Measurements from ENCODE around the gene FAM234A.

The FAM234A gene

DNA sequence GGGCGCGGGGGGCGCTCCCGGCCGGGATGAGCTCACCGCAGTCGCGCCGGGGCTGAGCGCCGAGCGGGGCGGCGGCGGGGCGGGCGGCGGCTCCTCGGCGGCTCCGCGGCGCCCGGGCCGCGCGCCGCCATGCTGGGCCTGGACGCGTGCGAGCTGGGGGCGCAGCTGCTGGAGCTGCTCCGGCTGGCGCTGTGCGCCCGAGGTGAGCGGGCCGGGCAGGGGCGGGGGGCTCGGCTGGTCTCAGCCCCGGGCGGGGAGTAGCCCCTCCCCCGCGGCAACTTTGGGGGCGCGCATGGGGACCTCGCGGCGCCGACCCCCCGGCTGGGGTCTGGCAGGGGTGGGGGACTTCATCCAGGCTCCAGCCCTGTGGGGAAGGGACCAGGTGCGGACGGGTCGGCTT lies 45.9 kb downstream of the FAM234A start, which contains the start of gene ARHGDIG:
Gene ARHGDIG (plus strand): TSS at position 40 of the 400 bp plus-strand sequence. CDS start 90 bp downstream, at position 130.
- DNase-seq (ENCODE audit: low read depth in 2 of 2, low spot score in 1 of 2), result no peak

DNA sequence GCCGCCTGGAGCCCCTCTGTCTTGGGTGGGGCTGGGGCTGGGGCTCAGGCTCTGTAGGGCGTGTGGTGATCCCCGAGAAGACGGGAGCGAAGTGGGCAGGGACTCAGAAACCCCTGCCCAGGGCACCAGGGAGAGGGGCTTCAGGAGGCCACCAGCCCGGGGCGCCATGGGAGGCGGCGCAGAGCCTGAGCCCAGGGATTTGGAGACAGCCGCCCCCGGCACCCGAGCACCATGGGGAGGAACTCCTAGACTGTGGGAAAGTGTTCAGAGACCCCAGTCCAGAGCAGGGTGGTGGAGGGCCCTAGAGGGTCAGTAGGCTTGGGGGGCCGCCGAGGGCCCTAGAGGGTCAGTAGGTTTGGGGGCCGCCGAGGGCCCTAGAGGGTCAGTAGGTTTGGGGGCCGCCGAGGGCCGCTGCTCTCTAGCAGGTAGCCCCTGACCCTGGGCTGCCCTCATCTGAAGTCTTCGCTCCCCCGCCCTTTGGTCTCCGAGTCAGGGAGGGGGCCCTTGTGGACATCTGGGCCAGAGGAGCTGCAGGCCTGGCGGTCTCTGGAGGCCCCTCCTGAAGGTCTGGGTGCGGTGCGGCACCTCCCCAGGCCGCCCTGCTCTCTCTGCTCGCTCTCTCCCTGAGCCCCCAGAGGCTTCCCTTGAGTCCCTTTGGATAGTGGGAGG lies 46.5 kb downstream of the FAM234A start:
- no peak for DNase-seq (ENCODE audit: low read depth in 2 of 2, low spot score in 1 of 2)

DNA sequence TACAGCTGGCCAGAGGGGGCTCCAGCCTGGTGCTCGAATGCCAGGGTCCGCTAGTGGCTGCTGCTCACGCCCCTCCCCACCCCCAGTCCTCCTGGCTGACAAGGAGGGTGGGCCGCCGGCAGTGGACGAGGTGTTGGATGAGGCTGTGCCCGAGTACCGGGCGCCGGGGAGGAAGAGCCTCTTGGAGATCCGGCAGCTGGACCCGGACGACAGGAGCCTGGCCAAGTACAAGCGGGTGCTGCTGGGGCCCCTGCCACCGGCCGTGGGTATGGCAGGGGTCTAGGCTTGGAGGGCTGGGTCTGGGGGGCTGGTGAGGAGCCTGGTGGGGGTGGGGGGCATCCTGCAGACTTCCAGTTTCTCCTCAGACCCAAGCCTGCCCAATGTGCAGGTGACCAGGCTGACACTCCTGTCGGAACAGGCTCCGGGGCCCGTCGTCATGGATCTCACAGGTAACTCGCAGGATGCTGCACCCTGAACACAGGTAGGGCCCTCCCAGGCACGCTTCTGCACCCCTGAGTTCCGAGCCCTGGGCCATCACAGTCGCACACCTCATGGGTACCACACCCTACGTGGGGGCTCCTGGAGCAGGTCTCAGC lies 47.1 kb downstream of the FAM234A start:
- no peak for DNase-seq (ENCODE audit: low read depth in 2 of 2, low spot score in 1 of 2)

DNA sequence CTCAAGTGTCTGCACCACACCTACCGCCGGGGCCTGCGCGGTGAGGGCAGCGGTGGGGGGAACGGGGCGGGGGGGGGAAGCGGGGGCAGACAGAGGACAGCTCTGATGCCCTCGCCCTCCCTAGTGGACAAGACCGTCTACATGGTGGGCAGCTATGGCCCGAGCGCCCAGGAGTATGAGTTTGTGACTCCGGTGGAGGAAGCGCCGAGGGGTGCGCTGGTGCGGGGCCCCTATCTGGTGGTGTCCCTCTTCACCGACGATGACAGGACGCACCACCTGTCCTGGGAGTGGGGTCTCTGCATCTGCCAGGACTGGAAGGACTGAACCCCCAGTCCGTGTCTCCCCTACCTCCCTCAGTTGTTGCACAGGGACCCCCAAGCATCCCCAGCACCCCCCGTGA lies 47.9 kb downstream of the FAM234A start:
- no peak for DNase-seq (ENCODE audit: low read depth in 2 of 2, low spot score in 1 of 2)

DNA sequence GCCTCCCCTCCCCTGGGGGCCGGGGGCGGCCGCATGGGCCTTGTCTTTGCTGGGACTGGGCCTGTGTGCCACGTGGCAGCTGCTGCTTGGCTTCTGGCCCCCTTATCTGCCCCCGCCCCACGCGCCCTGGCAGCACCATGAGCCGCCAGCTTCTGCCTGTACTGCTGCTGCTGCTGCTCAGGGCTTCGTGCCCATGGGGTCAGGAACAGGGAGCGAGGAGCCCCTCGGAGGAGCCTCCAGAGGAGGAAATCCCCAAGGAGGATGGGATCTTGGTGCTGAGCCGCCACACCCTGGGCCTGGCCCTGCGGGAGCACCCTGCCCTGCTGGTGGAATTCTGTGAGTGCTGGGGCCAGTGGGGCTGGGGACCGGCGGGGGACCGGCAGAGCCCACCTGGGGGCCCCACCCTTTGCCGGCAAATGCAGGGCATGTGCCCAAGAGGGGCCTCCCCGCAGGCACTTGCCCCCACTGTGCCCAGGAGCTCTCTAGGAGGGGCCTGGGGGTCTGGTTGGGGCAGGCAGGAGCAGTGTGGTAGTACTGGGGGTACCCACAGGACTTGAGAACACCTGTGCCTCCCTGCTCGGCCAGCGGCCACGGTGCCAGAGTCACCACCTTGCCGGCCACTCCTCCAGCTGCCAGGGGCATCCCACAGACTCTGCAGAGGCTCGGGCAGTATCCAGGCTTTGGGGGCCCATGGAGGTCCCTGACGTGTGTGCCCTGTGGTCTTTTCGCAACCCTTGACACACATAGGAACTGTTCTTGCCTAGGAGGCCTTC lies 48.6 kb downstream of the FAM234A start, which contains the start of gene PDIA2:
Gene PDIA2 (plus strand): TSS at position 132 of the 773 bp plus-strand sequence. CDS start 6 bp downstream, at position 138.
- DNase-seq (ENCODE audit: low read depth in 2 of 2, low spot score in 1 of 2), result no peak

DNA sequence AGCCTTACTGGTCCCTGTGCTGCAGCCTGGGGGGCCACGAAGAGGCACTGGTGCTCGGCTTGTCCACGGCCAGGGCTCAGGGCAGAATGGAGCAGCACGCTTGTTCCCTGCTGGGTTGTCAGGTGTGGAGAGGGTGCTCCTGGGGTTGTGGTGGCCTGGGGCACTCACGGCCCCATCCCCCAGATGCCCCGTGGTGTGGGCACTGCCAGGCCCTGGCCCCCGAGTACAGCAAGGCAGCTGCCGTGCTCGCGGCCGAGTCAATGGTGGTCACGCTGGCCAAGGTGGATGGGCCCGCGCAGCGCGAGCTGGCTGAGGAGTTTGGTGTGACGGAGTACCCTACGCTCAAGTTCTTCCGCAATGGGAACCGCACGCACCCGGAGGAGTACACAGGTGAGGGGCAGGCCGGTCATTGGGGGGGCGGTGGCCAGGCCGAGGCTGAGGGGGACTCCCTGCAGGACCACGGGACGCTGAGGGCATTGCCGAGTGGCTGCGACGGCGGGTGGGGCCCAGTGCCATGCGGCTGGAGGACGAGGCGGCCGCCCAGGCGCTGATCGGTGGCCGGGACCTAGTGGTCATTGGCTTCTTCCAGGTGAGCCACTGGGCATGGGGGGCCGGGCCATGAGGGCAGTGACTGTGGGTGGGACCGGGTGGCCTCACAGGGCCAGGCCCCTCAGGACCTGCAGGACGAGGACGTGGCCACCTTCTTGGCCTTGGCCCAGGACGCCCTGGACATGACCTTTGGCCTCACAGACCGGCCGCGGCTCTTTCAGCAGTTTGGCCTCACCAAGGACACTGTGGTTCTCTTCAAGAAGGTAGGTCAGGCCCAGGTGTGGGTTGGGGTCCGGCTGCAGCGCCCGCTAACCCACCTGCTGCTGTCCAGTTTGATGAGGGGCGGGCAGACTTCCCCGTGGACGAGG lies 49.8 kb downstream of the FAM234A start:
- DNase-seq (ENCODE audit: low read depth in 2 of 2, low spot score in 1 of 2), result no peak

DNA sequence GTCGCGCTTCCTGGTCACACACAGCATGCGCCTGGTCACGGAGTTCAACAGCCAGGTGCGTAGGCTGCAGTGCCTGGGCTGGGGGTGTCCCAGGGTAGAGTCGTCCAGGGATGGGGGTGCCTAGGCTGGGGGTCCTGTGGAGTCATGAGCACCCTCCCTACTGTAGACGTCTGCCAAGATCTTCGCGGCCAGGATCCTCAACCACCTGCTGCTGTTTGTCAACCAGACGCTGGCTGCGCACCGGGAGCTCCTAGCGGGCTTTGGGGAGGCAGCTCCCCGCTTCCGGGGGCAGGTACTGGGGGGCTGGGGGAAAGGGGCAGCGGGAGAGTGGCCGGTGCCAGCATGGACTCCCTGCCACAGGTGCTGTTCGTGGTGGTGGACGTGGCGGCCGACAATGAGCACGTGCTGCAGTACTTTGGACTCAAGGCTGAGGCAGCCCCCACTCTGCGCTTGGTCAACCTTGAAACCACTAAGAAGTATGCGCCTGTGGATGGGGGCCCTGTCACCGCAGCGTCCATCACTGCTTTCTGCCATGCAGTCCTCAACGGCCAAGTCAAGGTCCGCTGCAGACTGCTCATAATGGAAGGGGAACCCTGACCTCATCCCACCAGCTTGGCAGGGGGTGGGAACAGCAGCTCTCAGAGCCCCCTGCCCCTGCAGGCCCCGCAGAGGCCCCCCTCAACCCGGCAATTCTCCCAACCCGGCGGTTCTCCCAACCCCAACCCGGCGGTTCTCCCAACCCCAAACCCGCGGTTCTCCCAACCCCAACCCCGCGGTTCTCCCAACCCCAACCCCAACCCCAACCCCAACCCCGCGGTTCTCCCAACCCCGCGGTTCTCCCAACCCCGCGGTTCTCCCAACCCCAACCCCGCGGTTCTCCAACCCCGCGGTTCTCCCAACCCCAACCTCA lies 50.8 kb downstream of the FAM234A start:
- DNase-seq (ENCODE audit: low read depth in 2 of 2, low spot score in 1 of 2), result no peak

DNA sequence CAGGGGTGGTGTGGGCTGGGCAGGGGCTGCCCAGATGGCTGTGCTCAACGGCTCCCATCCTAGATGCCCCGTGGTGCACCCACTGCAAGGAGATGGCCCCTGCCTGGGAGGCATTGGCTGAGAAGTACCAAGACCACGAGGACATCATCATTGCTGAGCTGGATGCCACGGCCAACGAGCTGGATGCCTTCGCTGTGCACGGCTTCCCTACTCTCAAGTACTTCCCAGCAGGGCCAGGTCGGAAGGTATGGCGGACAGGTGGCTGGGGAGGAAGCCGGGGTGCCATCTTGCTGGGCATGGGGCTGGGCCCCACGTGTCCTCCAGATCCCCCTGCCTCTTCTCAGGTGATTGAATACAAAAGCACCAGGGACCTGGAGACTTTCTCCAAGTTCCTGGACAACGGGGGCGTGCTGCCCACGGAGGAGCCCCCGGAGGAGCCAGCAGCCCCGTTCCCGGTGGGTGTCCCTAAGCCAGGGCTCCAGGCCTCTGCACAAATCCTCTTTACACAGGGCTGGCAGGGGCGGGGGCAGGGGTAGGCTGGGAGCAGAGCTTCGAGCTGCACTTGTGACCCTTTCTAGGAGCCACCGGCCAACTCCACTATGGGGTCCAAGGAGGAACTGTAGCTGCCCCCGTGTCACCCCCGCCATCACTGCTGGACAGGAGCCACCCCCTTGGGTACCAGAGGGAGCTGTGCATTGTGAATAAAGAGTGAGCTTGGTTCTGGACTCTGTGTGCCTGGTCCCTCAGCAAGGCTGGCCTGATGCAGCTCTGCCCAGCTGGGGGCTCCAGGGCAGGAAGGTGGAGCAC lies 52.1 kb downstream of the FAM234A start:
- no peak for DNase-seq (ENCODE audit: low read depth in 2 of 2, low spot score in 1 of 2)

DNA sequence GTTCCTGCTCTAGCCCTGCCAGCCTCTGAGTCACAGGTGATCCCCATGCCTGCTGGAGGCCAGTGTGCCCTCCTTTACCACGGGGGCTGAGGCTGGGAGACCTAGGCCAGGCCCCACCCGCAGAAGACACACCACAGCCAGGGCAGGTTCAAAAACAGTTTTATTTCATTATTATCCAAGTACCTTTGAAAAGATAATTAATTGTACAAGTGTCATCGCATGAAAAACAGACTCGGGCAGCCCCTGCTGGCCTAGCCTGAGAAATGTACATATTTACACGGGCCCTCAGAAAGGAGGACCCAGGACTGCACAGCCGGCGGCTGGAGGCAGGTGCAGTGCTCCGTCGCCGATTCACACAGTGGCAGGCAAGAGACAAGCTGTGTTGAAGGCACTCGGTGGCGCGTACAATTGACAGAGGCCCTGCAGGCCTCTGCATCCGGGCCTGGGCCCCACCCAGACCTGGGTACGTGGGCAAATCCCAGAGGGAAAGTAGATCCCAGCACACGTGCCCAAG lies 52.7 kb downstream of the FAM234A start:
- DNase-seq (ENCODE audit: low read depth in 2 of 2, low spot score in 1 of 2), result no peak

DNA sequence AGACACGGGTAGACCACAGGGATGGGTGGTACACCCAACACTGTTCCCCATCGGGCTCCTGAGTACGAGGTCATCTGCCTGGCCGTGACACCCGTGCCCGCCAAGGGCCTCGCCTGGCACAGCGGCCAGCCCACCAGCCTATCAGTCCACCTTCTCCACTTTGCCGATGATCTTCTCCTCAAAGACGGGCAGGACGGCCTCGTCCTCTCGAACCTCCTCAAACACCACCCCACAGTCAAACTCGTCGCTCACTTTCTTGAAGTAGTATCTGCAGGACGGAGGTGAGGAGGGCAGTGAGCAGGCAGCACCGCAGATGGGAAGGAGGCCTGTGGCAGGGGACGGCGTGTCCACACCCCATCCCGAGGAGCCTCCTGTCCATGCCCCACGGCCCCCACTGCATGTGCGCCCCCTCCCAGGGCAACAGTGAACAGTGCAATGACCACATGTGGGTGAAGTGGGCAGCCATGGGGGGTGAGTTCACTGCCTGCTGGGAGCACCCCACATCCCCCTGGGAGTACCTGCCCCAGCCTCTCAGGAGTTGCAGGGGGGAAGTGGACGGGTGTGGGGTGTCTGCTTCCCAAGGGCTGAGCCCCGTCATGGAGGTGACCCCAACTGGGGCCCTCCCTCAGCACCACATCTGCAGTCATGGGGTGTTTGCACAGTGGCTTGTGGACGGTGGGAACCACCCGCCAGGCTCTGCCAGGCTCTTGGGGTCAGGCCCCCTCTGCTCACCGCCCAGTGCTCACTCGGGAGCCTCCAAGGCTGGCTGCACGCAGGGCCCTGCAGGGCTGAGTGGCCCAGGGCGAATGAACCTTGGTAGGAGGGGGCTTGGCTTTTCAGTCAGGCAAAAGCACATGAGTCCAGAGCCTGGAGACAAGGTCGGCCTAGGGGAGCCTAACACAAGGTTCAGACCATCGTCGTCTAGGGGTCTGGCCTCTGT lies 53.6 kb downstream of the FAM234A start:
- no peak for DNase-seq (ENCODE audit: low read depth in 2 of 2, low spot score in 1 of 2)

DNA sequence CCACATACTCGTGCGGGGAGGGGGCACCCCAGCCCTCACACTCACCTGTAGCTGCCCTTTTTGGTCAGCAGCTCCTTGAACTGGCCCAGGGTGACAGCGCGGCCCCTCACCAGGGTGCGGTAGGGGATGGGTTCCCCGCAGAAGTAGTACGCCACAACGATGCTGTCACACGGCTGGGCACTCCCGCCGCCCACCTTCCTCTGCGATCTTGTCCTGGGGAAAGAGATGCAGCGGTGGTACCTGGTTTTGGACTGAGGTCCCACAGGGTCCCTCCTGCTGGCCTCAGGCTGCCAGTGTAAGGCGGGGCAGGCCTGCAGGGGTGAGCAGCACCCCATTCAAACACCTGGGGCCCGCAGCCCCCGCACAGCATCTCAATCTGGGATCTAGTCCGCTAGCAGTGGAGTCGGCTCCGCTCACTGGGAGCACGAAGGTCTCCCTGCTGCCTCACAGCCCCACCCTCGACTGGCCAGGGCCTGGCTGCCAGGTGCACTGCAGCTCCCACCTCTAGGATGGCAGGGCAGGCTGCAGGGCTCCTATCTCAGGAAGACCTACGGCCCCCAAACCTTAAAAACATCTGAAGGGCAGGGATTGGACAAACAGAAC lies 54.9 kb downstream of the FAM234A start:
- DNase-seq (ENCODE audit: low read depth in 2 of 2, low spot score in 1 of 2), result no peak

DNA sequence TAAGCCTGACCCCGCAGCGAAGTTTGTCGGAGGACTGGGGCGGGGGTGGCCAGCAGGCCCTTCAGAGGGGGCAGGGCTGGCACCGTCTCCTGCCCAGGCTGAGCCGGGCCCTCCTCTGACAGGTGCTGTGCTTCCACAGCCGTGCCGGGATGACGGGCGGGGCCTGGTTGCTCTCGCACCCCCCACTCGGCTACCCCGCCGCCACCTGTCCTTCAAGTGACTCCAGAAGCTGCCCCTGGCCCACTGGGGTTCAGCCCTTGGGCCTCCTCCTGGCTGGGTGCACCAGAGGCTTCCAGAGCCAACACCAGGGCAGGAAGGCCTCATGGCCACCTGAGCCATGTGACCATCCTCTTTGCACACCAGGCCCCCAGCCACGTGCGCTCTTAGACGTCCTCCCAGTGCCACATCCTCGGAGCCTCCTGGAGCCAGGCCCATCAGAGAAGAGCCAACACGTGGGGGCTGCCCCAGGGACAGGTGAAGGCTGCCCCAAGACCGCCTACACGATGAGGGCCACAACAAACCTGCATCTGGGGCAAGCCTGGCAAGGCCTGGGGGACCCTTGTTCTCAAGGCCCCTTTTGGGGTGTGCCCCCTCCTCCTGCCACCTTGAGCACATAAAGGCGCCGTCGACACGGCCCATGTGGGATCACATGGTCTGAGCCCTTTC lies 55.5 kb downstream of the FAM234A start:
- no peak for DNase-seq (ENCODE audit: low read depth in 2 of 2, low spot score in 1 of 2)

DNA sequence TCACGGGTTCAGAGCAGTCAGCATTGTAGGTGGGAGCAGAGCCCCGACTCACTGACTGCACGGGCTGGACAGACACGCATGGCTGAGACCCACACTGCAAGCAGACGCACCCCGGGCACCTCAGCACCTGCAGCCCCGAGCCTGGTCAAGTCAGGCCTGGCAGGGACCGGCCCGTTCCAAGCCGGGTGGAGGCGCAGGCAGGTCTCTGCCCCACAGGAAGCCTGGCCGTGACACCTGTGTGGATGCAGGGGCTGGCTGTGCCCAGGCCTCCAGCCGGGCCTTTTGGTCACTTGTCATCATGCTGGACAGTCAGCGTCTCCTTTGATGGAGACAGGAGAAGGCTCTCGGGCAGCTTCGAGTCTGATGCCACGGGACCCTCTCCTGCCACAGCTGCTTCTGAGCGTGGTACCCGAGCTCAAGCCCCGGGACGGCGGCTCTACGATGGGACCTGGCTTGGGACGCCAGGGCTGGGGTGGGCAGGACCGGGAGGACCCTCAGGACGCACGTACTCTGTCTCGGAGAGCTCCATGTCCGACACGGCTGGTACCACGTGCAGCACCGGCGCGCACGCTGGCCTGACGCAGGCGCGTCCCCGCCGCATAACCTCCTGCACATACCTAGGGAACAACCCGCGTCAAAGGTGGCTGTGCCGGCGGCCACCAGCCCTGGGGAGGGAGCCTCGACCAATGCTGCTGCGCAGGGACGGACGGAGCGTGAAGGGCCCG lies 56.2 kb downstream of the FAM234A start:
- no peak for DNase-seq (ENCODE audit: low read depth in 2 of 2, low spot score in 1 of 2)

DNA sequence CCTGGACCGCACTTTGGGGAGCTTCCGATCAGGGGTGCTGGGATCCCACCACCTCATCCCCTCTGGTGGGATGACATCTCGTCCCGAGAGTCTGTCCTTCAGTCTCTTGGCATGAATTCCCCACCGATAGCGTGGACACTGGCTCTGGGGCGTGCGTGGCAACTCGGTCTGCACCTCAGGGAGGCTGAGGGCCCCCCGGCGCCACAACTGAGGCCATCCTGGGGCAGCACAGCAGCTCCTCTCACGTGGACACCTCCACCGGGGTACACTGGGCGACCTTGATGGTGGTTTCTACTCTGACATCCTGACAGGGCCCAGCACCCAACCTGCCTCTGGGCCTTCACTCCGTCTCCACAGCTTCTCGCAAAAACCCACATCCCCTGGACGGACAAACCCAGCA lies 56.9 kb downstream of the FAM234A start:
- DNase-seq (ENCODE audit: low read depth in 2 of 2, low spot score in 1 of 2), result no peak

DNA sequence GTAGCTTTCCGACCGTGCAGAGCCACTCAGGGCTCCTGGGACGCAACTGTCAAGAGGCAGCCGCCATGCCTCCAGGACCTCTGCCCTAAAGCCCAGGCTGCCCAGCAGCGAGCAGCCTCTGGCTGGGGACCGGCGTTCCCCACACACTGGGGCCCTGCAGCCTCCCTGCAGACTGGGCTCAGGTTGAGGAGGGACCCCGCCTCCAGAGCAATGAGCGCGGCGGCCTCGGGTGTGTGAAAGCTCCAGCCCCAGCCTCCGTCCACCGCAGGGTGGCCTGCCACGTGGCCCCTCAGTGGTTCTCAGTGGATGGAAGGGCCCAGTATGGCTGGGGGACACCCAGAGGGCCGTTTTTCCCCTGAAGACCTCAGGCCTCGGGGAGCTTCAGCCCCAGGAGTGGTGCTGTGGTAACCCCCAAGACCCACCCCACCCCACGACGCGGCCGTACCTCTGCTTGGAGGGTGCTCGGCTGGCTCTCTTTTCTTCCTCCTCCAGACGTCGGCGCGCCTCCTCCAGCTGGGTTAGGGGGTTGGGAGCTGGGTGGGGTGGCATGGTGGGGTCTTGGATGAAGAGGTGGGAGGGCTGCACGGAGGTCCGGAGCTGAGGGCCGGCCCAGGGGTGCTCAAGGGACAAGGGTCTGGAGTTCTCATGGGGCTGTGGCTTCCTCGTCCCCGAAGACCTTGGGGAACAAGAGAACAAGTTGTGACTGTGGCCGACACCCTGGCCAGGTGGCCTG lies 58.6 kb downstream of the FAM234A start:
- no peak for DNase-seq (ENCODE audit: low read depth in 2 of 2, low spot score in 1 of 2)

DNA sequence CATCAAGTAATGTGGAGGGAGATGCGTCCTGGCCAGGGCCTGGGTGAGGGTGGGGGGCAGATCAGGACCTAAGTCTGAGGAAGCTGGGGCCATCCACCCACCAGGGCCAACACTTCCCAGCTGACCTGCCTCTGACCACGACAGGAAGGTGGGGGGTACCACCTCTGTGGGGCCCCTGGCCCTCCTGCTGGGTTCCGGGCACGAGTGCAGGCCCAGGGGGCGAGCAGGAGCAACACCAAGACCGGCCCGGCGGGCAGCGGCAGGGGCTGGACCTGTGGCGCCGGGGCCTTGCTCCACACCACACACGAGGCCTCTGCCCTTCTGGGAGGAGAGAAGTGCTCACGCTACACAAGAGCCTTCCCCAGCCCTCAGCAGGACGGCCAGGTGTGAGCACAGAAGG lies 61.7 kb downstream of the FAM234A start:
- DNase-seq (ENCODE audit: low read depth in 2 of 2, low spot score in 1 of 2), result no peak

All from stimulated activated CD8-positive, alpha-beta memory T cell treated with anti-CD3 and anti-CD28 coated beads, Interleukin-4, amount 100 ng/mL, for 4 hours (primary cell).